ENCODE data around the gene AKR1C8.
"Not testable (repeated sequence)": the region's sequence is repeated elsewhere in the genome, so short reads cannot be mapped to it uniquely, and the experiment has no call there.

The AKR1C8 gene

GRCh38 chr10:5119997-5120396 lies 65.0 kb downstream of the AKR1C8 start:
- H3K4me3 ChIP-seq (ENCODE audit: low read depth, low read length); DNase-seq (ENCODE audit: low read depth): not testable (repeated sequence)

- DNase-seq (ENCODE audit: low read depth), result no peak
Observed at GRCh38 chr10:5117026-5117425, 67.9 kb downstream of the AKR1C8 start.

GRCh38 chr10:5116621-5117020 lies 68.3 kb downstream of the AKR1C8 start:
- H3K4me3 ChIP-seq (ENCODE audit: low read depth, low read length), result no peak overlapping the region
- no peak for DNase-seq (ENCODE audit: low read depth)

More at GRCh38 chr10:5117026-5117425, 67.9 kb downstream of the AKR1C8 start:
- no peak overlapping the region for H3K4me3 ChIP-seq (ENCODE audit: low read depth, low read length)

GRCh38 chr10:5109861-5110260 lies 75.1 kb downstream of the AKR1C8 start:
- not testable (repeated sequence) for DNase-seq (ENCODE audit: low read depth); H3K4me3 ChIP-seq (ENCODE audit: low read depth, low read length)

GRCh38 chr10:5108658-5109416 lies 76.1 kb downstream of the AKR1C8 start:
- no peak for DNase-seq (ENCODE audit: low read depth)
- no peak overlapping the region for H3K4me3 ChIP-seq (ENCODE audit: low read depth, low read length)

- DNase-seq (ENCODE audit: low read depth), result no peak
- no peak overlapping the region for H3K4me3 ChIP-seq (ENCODE audit: low read depth, low read length)
Observed at GRCh38 chr10:5107860-5108526, 77.0 kb downstream of the AKR1C8 start.

- H3K4me3 ChIP-seq (ENCODE audit: low read depth, low read length), result no peak overlapping the region
- DNase-seq (ENCODE audit: low read depth), result no peak
Observed at GRCh38 chr10:5106553-5106952, 78.4 kb downstream of the AKR1C8 start.

- DNase-seq (ENCODE audit: low read depth), result no peak
- H3K4me3 ChIP-seq (ENCODE audit: low read depth, low read length), result no peak overlapping the region
Observed at GRCh38 chr10:5105626-5106025, 79.3 kb downstream of the AKR1C8 start.

All from skeletal muscle cell (primary cell).